Measurements from ENCODE around the gene ZNF799. TPM values are rescaled to one million over a fixed set of nuclear protein-coding genes. Genes with fewer than 3 reads are reported as not detected.

The ZNF799 gene
- total and polyA plus RNA-seq, 5 donors, result 2.1 to 3.4 (median 3.0) TPM

GRCh38 chr19:12353375-12353774, 47.7 kb downstream of the ZNF799 start:
- Histone ChIP-seq H3K27ac (ENCODE audit: low read length) (no peak overlapping the region), H3K4me1 (ENCODE audit: control insufficient read depth, insufficient read depth, low read length) (no peaks in the 10 kb centered on the region), H3K9me3 (ENCODE audit: control insufficient read depth, low read length) (peaks cover 7% of the 10 kb centered on the region), H3K27me3 (ENCODE audit: control insufficient read depth, insufficient read depth) (no peaks in the 10 kb centered on the region), H3K4me3 (ENCODE audit: low read length) (no peak overlapping the region)
- no peak for DNase-seq
- no peak for ATAC-seq
- intact Hi-C loops (cut with DNase I), result loop anchor here in 1 of 4 donors (10.0 kb wide), 1 partner anchor 159 kb away; no protein-coding TSS in a partner anchor
- 95% methylated on average over 4 of the region's 4 CpGs for WGBS

DNA sequence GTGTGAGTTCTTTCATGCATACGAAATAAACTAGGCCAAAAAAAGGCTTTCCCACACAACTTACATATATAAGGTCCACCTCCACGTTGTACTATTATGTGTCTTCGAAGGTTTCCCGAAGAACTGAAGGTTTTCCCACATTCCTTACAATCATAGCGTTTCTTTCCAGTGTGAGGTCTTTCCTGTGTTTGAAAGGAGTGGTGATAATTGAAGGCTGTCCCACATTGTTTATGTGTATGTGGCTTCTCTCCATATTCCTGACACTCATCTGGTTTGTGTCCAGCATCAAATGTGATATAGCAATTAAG, 50.2 kb downstream of the ZNF799 start:
- Histone ChIP-seq H3K4me3 (ENCODE audit: low read length) (no peak overlapping the region), H3K27ac (ENCODE audit: low read length) (no peak overlapping the region), H3K9me3 (ENCODE audit: control insufficient read depth, low read length) (peaks cover 7% of the 10 kb centered on the region), H3K4me1 (ENCODE audit: control insufficient read depth, insufficient read depth, low read length) (no peaks in the 10 kb centered on the region), H3K27me3 (ENCODE audit: control insufficient read depth, insufficient read depth) (no peaks in the 10 kb centered on the region)
- ATAC-seq, result no peak
- WGBS, result 98% methylated on average over 5 of the region's 5 CpGs
- intact Hi-C loops (cut with DNase I), result loop anchor here in 1 of 4 donors (10.0 kb wide), 1 partner anchor 156 kb away; no protein-coding TSS in a partner anchor
- DNase-seq, result no peak

DNA sequence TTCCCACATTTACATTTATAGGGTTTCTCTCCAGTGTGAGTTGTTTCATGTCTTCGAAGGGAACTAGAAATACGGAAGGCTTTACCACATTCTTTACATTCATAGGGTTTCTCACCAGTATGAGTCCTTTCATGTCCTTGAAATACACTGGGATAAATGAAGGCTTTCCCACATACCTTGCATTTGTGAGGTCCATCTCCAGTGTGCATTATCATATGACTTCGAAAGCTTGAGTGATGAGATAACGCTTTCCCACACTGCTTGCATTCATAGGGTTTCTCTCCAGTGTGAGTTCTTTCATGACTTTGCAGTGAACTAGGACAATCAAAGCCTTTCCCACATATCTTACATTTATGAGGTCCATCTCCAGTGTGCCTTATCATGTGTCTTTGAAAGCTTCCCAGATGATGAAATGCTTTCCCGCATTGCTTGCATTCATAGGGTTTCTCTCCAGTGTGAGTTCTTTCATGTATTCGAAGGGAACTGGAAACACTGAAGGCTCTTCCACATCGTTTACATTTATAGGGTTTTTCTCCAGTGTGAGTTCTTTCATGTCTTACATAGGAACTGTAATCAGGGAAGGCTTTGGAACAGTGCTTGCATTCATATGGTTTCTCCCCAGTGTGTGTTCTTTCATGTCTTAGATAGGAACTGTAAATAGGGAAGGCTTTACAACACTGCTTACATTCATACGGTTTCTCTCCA, 50.7 kb downstream of the ZNF799 start:
- 98% methylated on average over 8 of the region's 8 CpGs for WGBS
- Histone ChIP-seq H3K27ac (ENCODE audit: low read length) (no peak overlapping the region), H3K4me3 (ENCODE audit: low read length) (no peak overlapping the region), H3K27me3 (ENCODE audit: control insufficient read depth, insufficient read depth) (no peaks in the 10 kb centered on the region), H3K4me1 (ENCODE audit: control insufficient read depth, insufficient read depth, low read length) (no peaks in the 10 kb centered on the region), H3K9me3 (ENCODE audit: control insufficient read depth, low read length) (peaks cover 7% of the 10 kb centered on the region)
- ATAC-seq (no peak), DNase-seq (no peak)
- intact Hi-C loops (cut with DNase I), result loop anchor here in 1 of 4 donors (10.0 kb wide), 1 partner anchor 156 kb away; no protein-coding TSS in a partner anchor

GRCh38 chr19:12346896-12347295, 54.2 kb downstream of the ZNF799 start:
- Histone ChIP-seq H3K9me3 (ENCODE audit: control insufficient read depth, low read length) (peaks cover 7% of the 10 kb centered on the region), H3K27ac (ENCODE audit: low read length) (no peak overlapping the region), H3K27me3 (ENCODE audit: control insufficient read depth, insufficient read depth) (no peaks in the 10 kb centered on the region), H3K4me1 (ENCODE audit: control insufficient read depth, insufficient read depth, low read length) (no peaks in the 10 kb centered on the region), H3K4me3 (ENCODE audit: low read length) (no peak overlapping the region)
- DNase-seq (no peak), ATAC-seq (no peak)
- intact Hi-C loops (cut with DNase I), result no loop called here
- 68% methylated on average over 2 of the region's 2 CpGs for WGBS

GRCh38 chr19:12345197-12345596, 55.9 kb downstream of the ZNF799 start:
- no peak overlapping the region for H3K27ac ChIP-seq (ENCODE audit: low read length)
- peaks cover 2% of the 10 kb centered on the region for H3K9me3 ChIP-seq (ENCODE audit: control insufficient read depth, low read length)
- H3K4me3 ChIP-seq (ENCODE audit: low read length), result no peak overlapping the region
- H3K27me3 ChIP-seq (ENCODE audit: control insufficient read depth, insufficient read depth), result no peaks in the 10 kb centered on the region
- no peak for DNase-seq
- intact Hi-C loops (cut with DNase I), result no loop called here
- 98% methylated on average over 1 of the region's 1 CpG for WGBS
- H3K4me1 ChIP-seq (ENCODE audit: control insufficient read depth, insufficient read depth, low read length), result no peaks in the 10 kb centered on the region
- ATAC-seq, result no peak

Other genes starting within 250 kb of the ZNF799 start
- gene ZNF625, start 244.5 kb downstream of the ZNF799 start, total RNA-seq, result 1 to 10 TPM; 4.3 to 7.0 (median 5.4) TPM
- 1.2 TPM for gene ZNF625, start 244.5 kb downstream of the ZNF799 start, polyA plus RNA-seq
- gene ZNF136, start 238.2 kb downstream of the ZNF799 start, total RNA-seq, result 1 to 10 TPM; 5.3 to 7.2 (median 5.8) TPM
- gene ZNF136, start 238.2 kb downstream of the ZNF799 start, polyA plus RNA-seq, result 3.6 TPM
- gene ZNF44, start 106.4 kb downstream of the ZNF799 start, total RNA-seq, result 10 to 100 TPM in 1 of 4 donors, 1 to 10 TPM in 3; 8.9 to 13.1 (median 9.5) TPM
- gene ZNF44, start 106.4 kb downstream of the ZNF799 start, polyA plus RNA-seq, result 5.3 TPM
- 1 to 10 TPM; 4.5 to 5.3 (median 4.8) TPM for gene ZNF563, start 67.6 kb downstream of the ZNF799 start, total RNA-seq
- 5.7 TPM for gene ZNF563, start 67.6 kb downstream of the ZNF799 start, polyA plus RNA-seq
- gene ZNF442, start 35.6 kb downstream of the ZNF799 start, total RNA-seq, result 1 to 10 TPM; 2.7 to 3.7 (median 3.2) TPM
- 0.84 TPM for gene ZNF442, start 35.6 kb downstream of the ZNF799 start, polyA plus RNA-seq
- gene ZNF443, start 39.8 kb upstream of the ZNF799 start, total RNA-seq, result 1 to 10 TPM; 2.6 to 2.7 (median 2.6) TPM
- 1.7 TPM for gene ZNF443, start 39.8 kb upstream of the ZNF799 start, polyA plus RNA-seq
- gene ZNF709, start 83.5 kb upstream of the ZNF799 start, total RNA-seq, result 1 to 10 TPM; 1.3 to 2.6 (median 2.0) TPM
- 1.3 TPM for gene ZNF709, start 83.5 kb upstream of the ZNF799 start, polyA plus RNA-seq
- gene ZNF564, start 150.2 kb upstream of the ZNF799 start, total RNA-seq, result 10 to 100 TPM; 10.1 to 13.6 (median 12.1) TPM
- gene ZNF564, start 150.2 kb upstream of the ZNF799 start, polyA plus RNA-seq, result 4.6 TPM
- 1 to 10 TPM; 4.9 to 7.1 (median 6.0) TPM for gene ZNF490, start 209.5 kb upstream of the ZNF799 start, total RNA-seq
- gene ZNF490, start 209.5 kb upstream of the ZNF799 start, polyA plus RNA-seq, result 0.86 TPM
- 10 to 100 TPM; 19.8 to 26.7 (median 20.9) TPM for gene ZNF791, start 209.6 kb upstream of the ZNF799 start, total RNA-seq
- 6.8 TPM for gene ZNF791, start 209.6 kb upstream of the ZNF799 start, polyA plus RNA-seq

Measured in right cardiac atrium (tissue), 5 donors.